Sigmoid colon (tissue), 4 donors: ENCODE results near the gene MARK3.

Experiments used
- CTCF ChIP-seq, 4 experiments: fragments of 450-650 bp in 3 of 4; fragments of 200-600 bp in 1 of 4; IDR thresholded peaks; one replicate each; pipeline ENCODE4 v1.5.1; 2016 to 2019; ENCODE audit warnings: antibody characterized with exemption in 4 of 4, mild to moderate bottlenecking in 3 of 4, moderate library complexity in 2 of 4
- POLR2AphosphoS5 ChIP-seq, 4 donors: sonication (generic); formaldehyde crosslinking; IDR thresholded peaks; one replicate each; pipeline ENCODE4 v1.6.1; 2017; ENCODE audit warnings: antibody characterized with exemption in 4 of 4

- no peak for TF ChIP-seq CTCF (IDR thresholded peaks at IDR 0.05)
- TF ChIP-seq POLR2AphosphoS5 (IDR thresholded peaks at IDR 0.05), result no peak
Observed at GRCh38 chr14:103353362-103353761, 31.9 kb upstream of the MARK3 start.
